RCC 7860 (cell line): ENCODE data around the gene TH.

ENCODE experiments used
- DNase-seq: peaks from one replicate; pipeline ENCODE4 v3.0.0-alpha.2; 2015; ENCODE audit warnings: low spot score
- FAIRE-seq: peaks from 2 replicates; lab custom pipeline; 2012; peaks lifted over from hg19 to GRCh38; lab: Jason Lieb, UNC

Gene TH

DNA sequence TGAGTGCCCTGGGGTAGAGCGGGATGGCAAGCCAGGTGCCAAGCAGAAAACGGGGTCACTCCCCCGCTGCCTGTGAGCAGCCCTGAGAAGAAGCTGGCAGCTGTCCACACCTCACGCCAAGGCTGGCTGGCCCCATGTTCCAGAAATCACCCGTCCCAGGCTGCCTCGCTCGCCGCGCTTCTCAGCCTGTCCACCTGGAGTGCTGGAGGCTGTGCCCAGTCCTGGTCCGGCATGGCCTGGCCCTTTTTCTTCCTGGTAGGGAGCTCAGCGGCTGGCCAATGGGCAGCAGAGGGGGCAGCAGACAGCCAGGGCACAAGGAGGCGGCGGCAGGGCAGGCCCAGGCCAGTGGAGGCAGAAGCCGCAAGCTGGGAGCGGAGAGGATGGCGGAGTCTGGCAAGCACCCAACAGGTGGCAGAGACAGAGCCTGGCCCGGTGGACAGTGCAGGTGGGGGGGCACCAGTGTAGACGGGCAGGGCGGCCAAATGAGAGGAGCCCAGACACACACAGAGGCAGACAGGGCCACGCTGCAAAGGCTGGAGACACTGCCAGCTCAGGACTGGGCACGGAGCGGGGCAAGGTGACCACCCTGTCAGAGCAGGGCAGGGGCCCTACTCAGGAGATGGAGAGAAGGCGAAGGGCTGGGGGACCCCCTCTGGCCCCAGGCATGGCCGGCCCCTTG, 37.2 kb upstream of the TH start:
- DNase-seq (no peak), FAIRE-seq (no peak)

DNA sequence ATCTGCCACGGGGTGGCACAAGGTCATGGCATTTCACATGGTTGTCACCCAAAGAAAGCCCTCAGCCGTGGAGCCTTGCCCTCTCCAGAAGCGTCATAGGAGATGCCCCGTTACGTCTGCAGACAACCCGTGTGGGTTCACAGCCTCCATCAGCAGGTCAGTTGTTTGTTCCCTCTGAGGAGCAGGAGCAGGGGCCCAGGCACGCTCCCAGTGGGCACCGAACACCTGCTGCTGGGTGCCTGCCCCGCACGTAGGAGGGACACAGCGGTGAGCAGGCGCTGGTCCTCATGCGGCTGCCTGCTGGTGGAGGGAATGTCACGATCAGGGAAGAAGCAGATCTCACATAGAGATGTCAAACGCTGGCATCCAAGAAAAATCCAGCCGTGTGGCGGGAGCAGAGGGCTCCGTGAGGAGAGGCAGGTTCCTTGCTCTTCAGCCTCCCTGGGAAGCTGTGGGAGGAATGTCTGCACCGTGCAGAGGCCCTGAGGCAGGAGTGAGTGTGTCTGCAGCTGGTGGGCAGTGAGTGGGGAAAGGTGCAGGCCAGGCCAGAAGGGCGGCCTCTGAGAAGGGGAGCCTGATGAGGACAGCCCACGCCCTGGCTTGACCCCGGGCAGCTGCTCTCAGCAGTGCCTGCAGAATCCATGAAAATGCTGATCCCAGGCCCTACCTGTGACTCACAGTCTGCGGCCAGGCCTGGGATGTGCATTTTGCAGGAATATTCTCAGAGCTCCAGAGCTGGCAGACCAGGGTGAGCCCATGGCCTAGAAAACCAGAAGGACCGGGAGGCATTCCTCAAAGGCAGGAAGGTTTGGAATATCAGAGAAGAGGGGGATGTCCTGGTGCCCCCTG, 36.4 kb upstream of the TH start:
- no peak for DNase-seq
- no peak for FAIRE-seq

DNA sequence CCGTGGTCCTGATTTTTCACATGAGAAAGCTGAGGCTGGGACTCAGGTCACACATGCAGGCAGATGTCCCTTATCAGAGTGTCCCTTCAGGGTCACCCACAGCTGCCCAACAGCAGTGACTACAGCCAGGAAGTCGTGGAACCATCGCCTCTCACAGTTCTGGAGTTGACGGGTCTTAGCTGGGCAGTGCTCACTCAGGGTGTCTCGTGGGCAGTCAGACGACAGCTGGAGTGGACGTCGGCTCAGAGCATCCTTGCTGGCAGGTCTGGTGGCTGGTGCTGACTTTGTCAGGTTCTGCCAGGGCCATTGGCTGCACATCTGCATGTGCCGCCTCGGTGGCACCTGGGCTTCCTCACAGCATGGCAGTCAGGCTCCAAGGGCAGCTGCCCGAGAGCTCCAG, 35.6 kb upstream of the TH start:
- FAIRE-seq: no peak
- DNase-seq: no peak

DNA sequence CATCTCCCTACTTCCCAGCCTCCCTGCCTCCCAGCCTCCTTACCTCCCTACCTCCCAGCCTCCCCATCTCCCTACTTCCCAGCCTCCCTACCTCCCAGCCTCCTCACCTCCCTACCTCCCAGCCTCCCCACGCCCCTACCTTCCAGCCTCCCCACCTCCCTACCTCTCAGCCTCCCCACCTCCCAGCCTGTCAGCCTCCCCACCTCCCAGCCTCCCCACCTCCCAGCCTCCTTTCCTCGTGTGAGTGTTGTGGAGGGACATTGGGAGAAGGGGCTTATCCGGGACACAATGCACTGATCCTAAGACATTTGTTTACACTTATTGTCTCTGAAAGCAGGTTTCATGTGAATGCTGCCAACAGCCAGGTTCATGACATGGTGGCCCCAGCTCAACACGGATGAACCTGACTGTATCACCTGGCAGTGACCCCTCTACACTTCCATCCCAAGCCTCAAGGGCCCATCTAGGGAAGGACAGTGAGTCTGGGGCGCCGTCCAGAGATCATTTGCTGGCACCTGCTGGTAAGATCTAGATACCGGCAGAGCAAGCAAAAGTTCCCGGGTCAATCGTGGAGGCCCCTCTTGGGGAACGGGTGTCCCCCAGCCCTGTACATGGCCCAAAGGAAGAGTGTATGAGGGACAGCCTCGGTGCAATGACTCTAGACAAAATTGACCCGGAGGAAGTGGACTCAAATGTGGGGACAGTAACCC, 34.5 kb upstream of the TH start:
- DNase-seq (no peak), FAIRE-seq (no peak)

DNA sequence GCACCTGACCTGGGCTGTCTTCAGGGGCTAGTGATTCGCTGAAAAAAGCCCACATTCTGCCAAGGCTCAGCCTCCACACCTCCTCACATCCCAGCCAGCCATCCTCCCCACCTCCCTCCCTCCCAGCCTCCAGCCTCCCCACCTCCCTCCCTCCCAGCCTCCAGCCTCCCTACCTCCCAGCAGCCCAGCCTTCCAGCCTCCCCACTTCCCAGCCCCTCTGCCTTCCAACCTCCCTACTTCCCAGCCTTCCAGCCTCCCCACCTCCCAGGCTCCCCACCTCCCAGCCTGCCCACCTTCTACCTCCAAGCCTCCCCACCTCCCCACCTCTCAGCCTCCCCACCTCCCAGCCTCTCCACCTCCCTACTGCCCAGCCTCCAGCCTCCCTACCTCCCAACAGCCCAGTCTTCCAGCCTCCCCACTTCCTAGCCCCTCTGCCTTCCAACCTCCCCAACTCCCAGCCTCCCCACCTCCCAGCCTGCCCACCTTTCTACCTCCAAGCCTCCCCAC, 33.7 kb upstream of the TH start:
- DNase-seq: no peak

DNA sequence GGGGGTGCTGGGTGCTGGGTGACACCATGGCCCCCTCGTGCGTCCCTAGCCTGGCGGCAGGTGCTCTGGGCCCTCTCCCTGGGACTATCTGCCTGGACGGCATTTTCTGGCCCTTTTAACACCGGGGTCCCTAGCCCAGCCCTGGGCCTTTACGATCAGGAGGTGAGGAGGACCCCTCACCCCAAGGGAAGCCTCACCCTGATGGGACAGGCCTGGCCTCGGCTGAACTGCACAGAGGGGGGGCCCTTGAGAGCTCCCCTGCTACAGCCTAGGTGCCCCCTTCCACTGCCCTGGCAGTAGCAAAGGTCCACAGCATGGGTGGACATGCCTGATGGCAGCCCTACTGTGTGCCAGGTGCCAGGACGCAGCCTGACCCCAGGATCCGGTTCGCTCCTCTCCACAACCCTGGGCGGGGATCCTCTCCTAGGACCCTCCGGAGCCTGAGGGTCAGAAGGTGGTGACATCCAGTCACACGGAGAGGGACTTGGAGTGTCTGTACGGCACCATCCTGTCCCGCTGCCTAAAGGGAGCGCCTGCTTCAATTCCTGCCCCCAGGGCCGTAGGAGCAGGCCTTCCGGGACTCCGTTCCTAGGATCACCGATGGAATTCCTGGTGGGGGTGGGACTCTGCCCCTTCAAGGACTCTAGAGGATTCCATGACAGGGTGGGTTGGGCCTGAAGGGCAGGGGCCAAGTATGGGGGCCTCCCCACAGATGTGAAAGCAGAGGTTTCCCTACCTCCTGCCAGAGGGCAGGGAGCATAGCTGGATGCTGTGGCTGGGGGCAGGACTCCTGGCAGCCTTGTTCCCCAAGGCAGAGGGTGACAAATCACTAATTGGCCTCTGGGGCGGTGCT, 33.0 kb upstream of the TH start:
- no peak for DNase-seq
- FAIRE-seq: no peak

More for the DNA sequence above, 33.7 kb upstream of the TH start:
- no peak for FAIRE-seq

DNA sequence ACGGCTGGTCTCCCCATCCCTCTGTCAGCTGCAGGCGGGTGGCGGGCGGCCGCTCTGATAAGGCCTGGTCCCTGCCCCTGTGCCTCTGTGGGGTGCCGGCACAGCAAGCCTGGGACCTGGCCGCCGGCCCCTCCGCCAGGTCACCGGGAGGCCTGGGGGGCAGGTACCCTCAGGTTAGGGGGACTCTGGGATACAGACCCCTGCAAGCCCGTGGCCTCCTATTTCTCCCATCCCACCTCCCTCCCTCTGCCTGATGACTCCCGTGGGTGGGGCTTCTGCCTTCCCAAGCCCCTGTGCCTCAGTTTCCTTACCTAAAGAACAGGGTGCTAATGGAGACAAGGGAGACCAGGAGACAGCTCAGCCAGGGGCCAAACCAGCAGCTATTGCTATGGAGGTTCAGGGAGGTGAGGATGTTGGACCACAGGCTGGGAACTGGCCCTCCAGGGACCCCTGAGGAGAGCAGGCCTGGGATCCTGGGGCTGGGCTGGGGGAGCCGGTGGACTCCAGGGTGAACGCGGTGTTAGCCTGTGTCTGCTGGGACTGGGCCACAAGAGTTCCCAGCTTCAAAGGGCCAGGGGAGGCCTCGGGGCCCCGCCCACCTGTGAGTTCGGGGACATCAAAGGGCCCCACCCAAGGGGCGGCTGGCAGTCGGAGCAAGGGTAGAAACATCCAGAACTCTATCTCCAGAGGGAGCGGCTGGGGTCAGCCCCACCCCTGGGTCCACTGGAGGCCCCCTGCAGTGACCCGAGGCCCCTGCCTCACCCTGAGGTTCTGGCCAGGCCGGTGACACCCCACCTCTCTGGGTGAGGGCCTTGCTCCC, 32.0 kb upstream of the TH start:
- FAIRE-seq: no peak
- DNase-seq: no peak

DNA sequence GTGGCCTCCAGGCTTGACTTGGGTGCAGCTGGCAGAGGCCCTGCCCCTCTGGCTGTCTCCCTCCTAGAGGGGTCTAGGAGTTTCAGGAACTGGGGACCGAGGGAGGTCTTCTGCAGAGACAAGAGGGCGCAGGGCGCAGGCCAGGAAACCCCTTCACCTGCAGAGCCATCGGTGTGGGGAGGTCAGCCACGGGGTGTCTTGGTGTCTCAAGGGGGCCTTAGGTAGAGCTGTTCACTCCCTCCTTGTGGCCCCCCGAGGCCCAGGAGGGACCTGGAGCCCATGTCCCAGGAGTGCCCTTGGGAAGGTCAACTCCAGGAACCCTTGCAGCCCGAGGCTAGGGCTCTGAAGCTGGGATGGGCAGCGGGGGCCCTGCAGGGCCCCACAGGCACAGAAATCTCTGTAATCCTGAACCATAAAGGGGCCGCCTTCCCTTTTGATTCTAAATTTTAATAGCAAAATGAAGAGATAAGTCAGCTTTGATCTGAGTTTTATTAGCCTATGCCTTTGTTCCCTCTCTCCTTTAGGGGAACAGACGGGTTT, 31.4 kb upstream of the TH start:
- DNase-seq (no peak), FAIRE-seq (no peak)

DNA sequence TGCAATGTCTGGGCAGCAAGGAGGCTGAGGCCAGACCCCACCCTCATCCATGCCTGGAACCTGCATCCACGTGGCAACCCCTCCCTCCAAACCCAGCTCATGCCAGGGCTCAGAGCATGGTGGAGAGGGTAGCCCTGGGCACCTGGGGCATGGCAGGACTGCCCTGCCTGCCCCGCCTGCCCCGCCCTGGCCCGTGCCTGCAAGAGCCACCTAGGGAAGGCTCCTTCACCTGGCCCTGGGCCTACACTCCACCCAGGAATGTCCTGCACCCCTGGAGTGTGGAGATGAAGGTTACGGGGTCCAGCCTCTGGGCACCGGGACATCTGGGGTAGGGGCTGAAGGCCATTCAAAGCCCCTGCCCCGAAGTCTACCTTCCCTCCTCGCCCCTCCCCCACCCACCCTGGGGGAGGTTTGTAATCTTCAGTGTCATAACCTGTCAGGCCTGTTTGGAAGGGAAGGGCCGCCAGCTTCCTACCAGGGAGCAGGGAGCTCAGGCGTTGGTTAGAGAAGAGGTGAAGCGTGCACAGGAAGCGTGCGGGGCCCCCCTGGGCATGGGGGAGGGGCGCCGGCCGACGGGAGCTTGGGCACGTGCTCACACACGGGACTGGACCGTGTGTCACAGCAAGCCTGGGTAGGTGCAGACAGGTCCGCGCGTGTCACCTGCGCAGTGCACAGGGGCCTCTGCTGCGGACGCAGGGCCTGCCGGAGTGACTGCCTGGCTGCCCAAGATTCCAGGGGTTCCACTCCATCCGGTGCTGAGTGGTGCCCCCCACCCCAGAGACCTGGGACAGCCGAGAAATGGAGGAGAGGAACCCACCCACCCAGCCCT, 30.7 kb upstream of the TH start:
- no peak for DNase-seq

DNA sequence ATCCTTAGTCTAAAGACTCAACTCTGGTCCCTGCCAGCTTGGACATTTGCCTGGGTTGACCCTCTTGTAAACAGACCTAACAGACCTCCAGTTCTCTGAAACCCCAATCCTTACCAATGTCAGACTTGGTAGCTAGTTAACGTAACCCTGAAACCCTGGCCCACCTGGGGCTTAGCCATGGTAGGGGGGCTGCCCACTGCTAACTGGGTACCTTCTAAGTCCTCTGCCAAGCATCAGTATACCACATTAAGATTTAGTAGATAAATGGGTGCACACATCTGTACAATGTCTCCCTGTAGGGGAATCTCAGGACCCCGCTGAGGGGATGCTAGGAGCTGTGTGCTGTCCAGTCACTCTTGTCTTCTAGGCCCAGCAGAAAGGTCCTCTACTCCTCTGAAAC, 29.9 kb upstream of the TH start:
- DNase-seq (no peak), FAIRE-seq (no peak)

More for the DNA sequence above, 30.7 kb upstream of the TH start:
- FAIRE-seq: no peak

DNA sequence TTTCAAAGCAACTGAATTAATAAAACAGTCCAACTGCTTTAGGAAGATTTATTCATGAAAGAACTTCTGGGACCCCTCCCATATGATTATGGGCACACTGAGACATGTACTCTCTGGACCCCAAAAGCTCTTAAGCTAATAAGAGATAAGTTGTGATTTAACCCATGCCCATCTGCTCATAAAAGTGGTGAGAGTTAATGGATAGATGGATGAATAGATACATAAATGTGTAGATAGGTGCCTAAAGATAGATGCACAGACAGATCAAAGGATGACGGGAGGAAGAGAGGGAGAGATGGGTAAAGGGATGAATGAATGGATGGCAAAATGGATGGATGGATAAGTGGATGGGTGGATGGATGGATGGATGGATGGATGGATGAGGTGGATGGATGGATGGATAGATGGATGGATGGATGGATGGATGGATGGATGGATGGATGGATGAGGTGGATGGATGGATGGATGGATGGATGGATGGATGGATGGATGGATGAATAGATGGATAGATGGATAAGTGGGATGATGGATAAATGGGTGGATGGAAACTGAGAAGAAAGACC, 29.4 kb upstream of the TH start:
- DNase-seq (no peak), FAIRE-seq (no peak)

DNA sequence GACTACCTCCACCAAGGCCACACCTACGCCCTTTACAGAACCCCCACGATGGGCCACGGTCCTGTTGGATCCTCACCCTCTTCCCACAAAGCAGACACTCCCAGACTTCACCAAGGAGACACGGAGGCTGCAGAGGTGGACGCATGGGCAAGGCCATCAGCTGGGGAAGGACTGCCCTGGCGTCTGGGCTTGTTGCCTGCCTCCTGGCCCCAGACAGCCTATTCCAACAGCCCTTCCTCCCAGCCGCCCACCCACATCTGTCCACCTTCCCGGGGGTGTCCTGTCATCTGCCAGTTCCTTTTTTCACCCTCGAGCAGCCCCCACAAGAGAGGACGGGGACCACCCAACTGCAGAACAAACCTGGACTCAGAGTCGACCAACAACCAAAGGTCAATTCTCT, 28.9 kb upstream of the TH start:
- FAIRE-seq: no peak
- DNase-seq: no peak

DNA sequence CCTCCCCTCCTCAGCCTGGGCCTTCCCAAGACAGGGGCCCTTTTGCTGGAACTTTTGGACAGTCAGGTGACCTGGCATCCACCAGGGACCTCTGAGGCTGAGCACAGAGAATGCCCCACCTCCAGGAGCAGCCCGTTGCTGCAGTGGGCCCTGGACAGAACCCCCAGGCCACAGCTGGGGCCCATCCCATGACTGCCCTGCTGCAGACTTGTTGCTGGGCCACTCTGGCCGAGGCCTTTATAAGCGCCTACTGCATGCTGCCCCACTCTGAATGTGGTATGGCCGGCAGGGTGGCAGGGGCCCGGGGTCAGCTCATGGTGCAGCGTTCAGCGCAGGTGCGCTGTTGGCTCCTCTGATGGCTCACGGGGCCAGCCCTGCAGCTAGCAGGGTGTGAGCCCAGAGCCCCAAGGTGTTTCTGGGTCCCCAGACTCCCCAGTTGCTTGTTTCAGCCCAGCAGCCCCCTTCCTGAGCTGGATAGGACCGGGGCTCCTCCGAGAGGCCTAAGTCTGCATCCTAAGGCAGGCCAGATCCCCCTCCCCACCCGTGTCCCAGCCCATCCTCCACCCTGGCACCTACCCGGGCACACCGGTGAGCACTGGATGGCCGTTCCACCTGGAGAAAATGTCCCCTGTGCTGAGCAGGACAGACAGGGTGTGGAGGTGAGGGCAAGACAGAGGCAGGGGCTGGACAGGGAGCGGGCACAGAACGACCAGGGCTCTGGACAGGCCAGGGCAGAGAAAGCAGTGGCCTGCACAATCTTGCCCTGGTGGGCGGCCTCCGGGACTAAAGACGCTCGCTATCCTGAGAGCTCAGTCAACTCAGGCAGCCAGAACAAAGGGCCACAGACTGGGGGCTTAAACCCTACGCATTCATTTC, 28.1 kb upstream of the TH start:
- no peak for DNase-seq
- FAIRE-seq: no peak

DNA sequence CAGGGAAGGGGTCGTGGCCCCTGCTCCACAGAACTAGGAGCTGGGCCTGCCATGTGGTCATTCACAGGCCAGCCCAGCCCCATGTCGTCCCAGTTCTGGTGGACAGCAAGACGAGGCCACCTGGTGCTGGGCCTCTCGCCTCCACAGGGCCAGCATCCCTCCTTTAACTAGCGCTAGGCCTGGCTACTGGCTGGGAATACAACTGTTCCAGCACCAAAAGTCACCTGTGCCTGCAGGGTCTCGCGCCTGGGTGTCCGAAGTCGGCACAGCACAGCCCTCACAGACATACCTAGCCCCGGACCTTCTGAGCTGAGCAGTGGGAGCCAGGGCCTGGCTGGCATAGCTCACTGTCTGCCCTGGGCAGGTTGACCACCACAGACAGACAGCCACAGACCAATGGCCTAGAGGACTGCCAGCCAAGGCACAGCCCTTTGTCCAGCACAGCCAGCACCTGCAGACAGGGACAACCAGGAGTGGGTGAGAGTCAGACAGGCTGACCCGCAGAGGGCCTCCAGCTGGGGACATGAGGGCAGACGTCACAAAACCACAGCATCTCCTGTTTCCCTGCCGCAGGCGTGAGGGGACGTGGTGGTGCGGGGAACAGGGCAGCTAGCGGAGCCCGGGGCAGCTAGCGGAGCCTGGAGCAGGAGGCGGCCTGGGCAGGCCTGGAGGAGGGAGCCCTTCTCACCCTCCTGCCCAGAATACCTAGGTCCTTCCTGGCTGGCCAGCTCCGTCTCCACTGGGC, 27.2 kb upstream of the TH start:
- FAIRE-seq: no peak

DNA sequence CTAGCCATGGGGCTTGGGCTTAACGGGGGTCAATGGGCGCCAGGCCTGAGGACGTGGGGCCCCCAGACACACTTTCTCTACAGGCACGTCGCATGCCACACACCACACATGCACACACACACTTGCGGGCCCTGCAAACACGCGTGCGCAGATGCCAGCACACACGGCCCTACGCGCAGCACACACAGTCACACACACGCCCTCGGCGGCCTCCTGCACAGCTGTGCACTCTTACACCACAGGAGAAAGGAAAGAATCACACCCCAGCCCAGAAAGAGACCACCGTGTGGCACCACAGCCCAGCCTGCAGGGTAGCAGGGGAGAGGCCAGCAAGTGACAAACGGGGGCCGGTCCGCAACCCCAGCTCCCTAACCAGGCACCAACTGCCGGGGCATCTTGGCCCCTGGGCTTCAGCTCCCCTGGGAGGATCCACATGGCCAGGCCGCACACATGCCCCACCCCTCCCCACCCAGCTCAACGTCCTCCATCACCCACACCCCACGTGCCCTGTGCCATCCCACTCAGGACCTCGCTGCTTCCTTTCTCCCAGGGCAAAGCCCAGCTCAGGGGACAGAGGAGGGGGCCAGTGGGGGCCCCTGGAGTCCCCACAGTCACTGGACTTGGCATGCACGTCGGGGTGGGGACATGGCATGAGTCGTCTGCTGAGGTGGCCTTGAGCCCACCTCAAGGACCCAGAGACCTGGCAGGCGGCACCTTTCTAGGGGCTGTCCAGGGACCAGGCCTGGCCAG, 26.3 kb upstream of the TH start:
- no peak for DNase-seq
- no peak for FAIRE-seq

More for the DNA sequence above, 27.2 kb upstream of the TH start:
- DNase-seq: no peak
